OCI-LY1 (cell line): ENCODE results near the gene SLC15A4.
"Not testable (repeated sequence)": the region's sequence is repeated elsewhere in the genome, so short reads cannot be mapped to it uniquely, and the experiment has no call there.

ENCODE experiments used
- H2AFZ ChIP-seq: fragments of 200-600 bp; sonication (generic), shearing (Covaris generic); 2 replicates; pipeline ENCODE4 v1.6.0; 2014; ENCODE audit warnings: antibody characterized with exemption, mild to moderate bottlenecking, low read length
- H3F3A ChIP-seq: fragments of 200-600 bp; sonication (generic), shearing (Covaris generic); 2 replicates; pipeline ENCODE4 v1.6.0; 2014; ENCODE audit warnings: mild to moderate bottlenecking, antibody characterized with exemption, low read length, moderate library complexity; ENCODE audit not compliant: insufficient read depth
- H3K27ac ChIP-seq: fragments of 200-600 bp; sonication (generic); 2 replicates; pipeline ENCODE4 v1.5.1; 2014; ENCODE audit warnings: low read length, mixed run types, mild to moderate bottlenecking, low read depth; ENCODE audit not compliant: poor library complexity, severe bottlenecking
- H3K27me3 ChIP-seq: fragments of 200-600 bp; sonication (generic); 2 replicates; pipeline ENCODE4 v1.6.0; 2014; ENCODE audit warnings: antibody characterized with exemption, mild to moderate bottlenecking, low read length, moderate library complexity; ENCODE audit not compliant: insufficient read depth
- H3K36me3 ChIP-seq: fragments of 200-600 bp; sonication (generic); 2 replicates; pipeline ENCODE4 v1.6.1; 2014; ENCODE audit warnings: mild to moderate bottlenecking, antibody characterized with exemption, low read length, moderate library complexity, mixed read lengths; ENCODE audit not compliant: insufficient read depth
- H3K4me1 ChIP-seq: fragments of 200-600 bp; sonication (generic); 2 replicates; pipeline ENCODE4 v1.5.1; 2014; ENCODE audit warnings: mild to moderate bottlenecking, low read length, moderate library complexity; ENCODE audit not compliant: insufficient read depth, severe bottlenecking
- H3K4me2 ChIP-seq: fragments of 200-600 bp; sonication (generic), shearing (Covaris generic); 2 replicates; pipeline ENCODE4 v1.6.1; 2014; ENCODE audit warnings: low read length
- H3K4me3 ChIP-seq: fragments of 200-600 bp; sonication (generic); 2 replicates; pipeline ENCODE4 v1.5.1; 2014; ENCODE audit warnings: low read length, low read depth, mild to moderate bottlenecking, mixed read lengths; ENCODE audit not compliant: poor library complexity, severe bottlenecking
- H3K79me2 ChIP-seq: fragments of 200-600 bp; shearing (Covaris generic); 2 replicates; pipeline ENCODE4 v1.6.1; 2016; ENCODE audit warnings: mixed run types, low read length, mixed read lengths; ENCODE audit not compliant: insufficient read depth
- H3K9ac ChIP-seq: fragments of 200-600 bp; sonication (generic), shearing (Covaris generic); 2 replicates; pipeline ENCODE4 v1.6.1; 2014; ENCODE audit warnings: mild to moderate bottlenecking, low read length, mixed read lengths
- H3K9me2 ChIP-seq: fragments of 200-600 bp; sonication (generic), shearing (Covaris generic); 2 replicates; pipeline ENCODE4 v1.6.1; 2014; ENCODE audit warnings: low read depth, mild to moderate bottlenecking, low read length, mixed read lengths
- H3K9me3 ChIP-seq: fragments of 200-600 bp; shearing (Covaris generic); 2 replicates; pipeline ENCODE4 v1.6.1; 2014; ENCODE audit warnings: low read length, mixed read lengths
- H4K20me1 ChIP-seq: fragments of 200-600 bp; sonication (generic), shearing (Covaris generic); 2 replicates; pipeline ENCODE4 v1.6.0; 2016; ENCODE audit warnings: mild to moderate bottlenecking, low read length; ENCODE audit not compliant: insufficient read depth
- EZH2 ChIP-seq: fragments of 200-600 bp; sonication (generic), shearing (Covaris generic); IDR thresholded peaks from 2 replicates; pipeline ENCODE4 v1.8.0; 2017; ENCODE audit warnings: borderline replicate concordance, mixed run types, mild to moderate bottlenecking, antibody characterized with exemption, low read length, moderate library complexity, mixed read lengths
- TF ChIP-seq, protein P1 (sequence below): fragments of 200-600 bp; sonication (generic), shearing (Covaris generic); IDR thresholded peaks from 2 replicates; pipeline ENCODE4 v1.5.1; 2017; ENCODE audit warnings: mild to moderate bottlenecking, antibody characterized with exemption, low read length, moderate library complexity, mixed read lengths

The SLC15A4 gene

DNA sequence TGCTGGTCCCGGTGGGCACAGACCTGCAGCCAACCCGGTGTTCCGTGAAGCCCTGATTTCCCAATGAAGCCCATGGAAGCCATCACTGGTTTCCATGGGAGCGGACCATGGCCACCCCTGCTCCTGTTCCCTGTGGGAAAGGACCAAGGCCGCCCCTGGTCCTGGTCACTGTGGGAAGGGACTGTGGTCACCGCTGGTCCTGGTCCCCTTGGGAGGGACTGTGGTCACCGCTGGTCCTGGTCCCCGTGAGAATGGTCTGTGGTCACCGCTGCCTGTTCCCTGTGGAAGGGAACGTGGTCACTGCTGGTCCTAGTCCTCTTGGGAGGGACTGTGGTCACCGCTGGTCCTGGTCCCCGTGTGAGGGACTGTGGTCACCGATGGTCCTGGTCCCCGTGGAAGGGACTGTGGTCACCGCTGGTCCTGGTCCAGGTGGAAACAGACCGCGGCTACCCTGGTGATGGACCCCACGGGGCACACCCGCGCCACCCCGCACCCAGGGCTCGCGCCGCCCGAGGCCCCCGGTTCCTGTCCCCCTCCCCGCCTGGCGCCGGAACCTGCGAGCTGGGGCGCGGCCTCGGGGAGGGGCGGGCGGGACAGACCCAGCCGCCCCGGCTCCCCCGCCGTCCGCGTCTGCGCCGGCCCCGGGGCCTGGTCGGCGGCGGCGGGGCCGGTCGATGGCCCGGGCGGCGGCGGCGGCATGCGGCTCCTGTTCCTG, 29.3 kb upstream of the SLC15A4 start, which contains the start of gene GLT1D1:
TSS of gene GLT1D1 (plus strand) at position 594 of the 715 bp plus-strand sequence. CDS start at position 698, 104 bp downstream.
- no peaks in the 10 kb centered on the region for H4K20me1 ChIP-seq
- no peaks in the 10 kb centered on the region for H3K9me2 ChIP-seq
- H3K9ac ChIP-seq: no peak within 1 kb of the TSS
- no peak within 1 kb of the TSS for H3K4me3 ChIP-seq
- no peaks in the 10 kb centered on the region for H3K36me3 ChIP-seq
- H2AFZ ChIP-seq: no peak within 1 kb of the TSS
- no peaks in the 10 kb centered on the region for H3K27me3 ChIP-seq
- no peak within 1 kb of the TSS for H3K4me2 ChIP-seq
- H3F3A ChIP-seq: no peaks in the 10 kb centered on the region
- H3K4me1 ChIP-seq: no peaks in the 10 kb centered on the region
- no peak for TF ChIP-seq EZH2
- TF ChIP-seq, protein P1, sequence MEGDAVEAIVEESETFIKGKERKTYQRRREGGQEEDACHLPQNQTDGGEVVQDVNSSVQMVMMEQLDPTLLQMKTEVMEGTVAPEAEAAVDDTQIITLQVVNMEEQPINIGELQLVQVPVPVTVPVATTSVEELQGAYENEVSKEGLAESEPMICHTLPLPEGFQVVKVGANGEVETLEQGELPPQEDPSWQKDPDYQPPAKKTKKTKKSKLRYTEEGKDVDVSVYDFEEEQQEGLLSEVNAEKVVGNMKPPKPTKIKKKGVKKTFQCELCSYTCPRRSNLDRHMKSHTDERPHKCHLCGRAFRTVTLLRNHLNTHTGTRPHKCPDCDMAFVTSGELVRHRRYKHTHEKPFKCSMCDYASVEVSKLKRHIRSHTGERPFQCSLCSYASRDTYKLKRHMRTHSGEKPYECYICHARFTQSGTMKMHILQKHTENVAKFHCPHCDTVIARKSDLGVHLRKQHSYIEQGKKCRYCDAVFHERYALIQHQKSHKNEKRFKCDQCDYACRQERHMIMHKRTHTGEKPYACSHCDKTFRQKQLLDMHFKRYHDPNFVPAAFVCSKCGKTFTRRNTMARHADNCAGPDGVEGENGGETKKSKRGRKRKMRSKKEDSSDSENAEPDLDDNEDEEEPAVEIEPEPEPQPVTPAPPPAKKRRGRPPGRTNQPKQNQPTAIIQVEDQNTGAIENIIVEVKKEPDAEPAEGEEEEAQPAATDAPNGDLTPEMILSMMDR: no peak
- H3K79me2 ChIP-seq: no peaks in the 10 kb centered on the region
- no peaks in the 10 kb centered on the region for H3K9me3 ChIP-seq
- no peak within 1 kb of the TSS for H3K27ac ChIP-seq

DNA sequence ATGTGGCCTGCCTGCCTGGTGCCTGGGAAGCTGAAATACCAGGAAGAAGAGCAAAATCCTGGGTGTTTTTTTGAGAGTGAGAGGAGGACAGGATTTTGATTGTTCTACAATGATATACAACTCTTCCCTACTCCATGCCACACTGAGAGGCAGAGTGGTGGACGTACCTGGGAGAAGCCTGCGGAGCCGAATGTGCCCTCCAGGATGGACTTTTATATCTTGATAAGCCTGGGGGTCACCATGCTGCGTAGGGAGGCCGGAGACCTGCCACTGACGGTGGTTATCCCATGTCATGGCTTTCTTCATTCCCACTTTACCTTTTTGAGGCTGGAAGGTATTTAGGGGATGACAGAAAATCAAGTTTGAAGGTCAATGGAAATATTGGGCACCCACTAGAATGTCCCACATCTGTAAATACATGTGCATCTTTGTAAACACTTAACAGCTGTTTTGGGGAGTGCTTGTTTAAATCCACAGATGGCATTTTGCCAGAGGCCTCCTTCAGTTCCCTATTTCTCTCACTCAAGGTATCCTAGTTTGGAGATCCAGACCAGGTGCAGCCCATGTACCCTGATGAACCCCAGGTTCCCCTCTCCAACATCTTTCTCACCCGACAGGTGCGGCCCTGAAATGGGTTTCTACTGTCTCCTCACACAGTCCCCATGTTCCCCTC, 28.4 kb upstream of the SLC15A4 start:
- TF ChIP-seq, protein P1: no peak
- TF ChIP-seq EZH2: no peak
- H3K27me3 ChIP-seq: no peaks in the 10 kb centered on the region
- H3K9me2 ChIP-seq: no peaks in the 10 kb centered on the region
- H3F3A ChIP-seq: no peaks in the 10 kb centered on the region
- no peaks in the 10 kb centered on the region for H3K79me2 ChIP-seq
- H2AFZ ChIP-seq: no peak overlapping the region
- H3K4me2 ChIP-seq: no peak overlapping the region
- no peaks in the 10 kb centered on the region for H3K4me1 ChIP-seq
- no peak overlapping the region for H3K27ac ChIP-seq
- H3K36me3 ChIP-seq: no peaks in the 10 kb centered on the region
- no peaks in the 10 kb centered on the region for H4K20me1 ChIP-seq
- H3K9me3 ChIP-seq: no peaks in the 10 kb centered on the region
- H3K9ac ChIP-seq: no peak overlapping the region
- no peak overlapping the region for H3K4me3 ChIP-seq

DNA sequence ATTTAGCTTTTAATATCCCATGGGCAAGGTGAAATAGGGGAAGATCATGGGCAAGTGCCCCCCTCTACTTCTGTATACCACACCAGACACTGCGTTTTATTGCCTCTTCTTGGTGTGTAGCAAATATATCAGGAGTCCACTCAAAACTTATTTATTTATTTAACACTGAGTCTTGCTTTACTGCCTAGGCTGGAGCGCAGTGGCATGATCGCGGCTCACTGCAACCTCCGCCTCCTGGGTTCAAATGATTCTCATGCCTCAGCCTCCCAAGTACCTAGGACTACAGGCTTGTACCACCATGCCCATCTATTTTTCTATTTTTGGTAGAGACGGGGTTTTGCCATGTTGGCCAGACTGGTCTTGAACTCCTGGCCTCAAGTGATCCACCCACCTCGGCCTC, 27.7 kb upstream of the SLC15A4 start:
- H3K4me1 ChIP-seq, H3K27ac ChIP-seq, H3K79me2 ChIP-seq, H2AFZ ChIP-seq, H3K9me3 ChIP-seq, H3K9me2 ChIP-seq, H3K9ac ChIP-seq, H3K27me3 ChIP-seq, H3F3A ChIP-seq, H3K36me3 ChIP-seq, H3K4me2 ChIP-seq, H4K20me1 ChIP-seq, H3K4me3 ChIP-seq: not testable (repeated sequence)
